Motor neuron (in vitro differentiated cells): ENCODE results near the gene GGT7. TPM values are rescaled to one million over a fixed set of nuclear protein-coding genes. Genes with fewer than 3 reads are reported as not detected.
"Not testable (repeated sequence)": the region's sequence is repeated elsewhere in the genome, so short reads cannot be mapped to it uniquely, and the experiment has no call there.

ENCODE experiments used
- ATAC-seq, 8 experiments: fragments of 200-7000 bp; cut with Tn5 transposase; replicated peaks in 6 of 8; 2 replicates each; pipeline ENCODE4 v1.8.0; 2021; ENCODE audit warnings: mild to moderate bottlenecking in 8 of 8, moderate library complexity in 8 of 8
- H3K27ac ChIP-seq, 2 donors: fragments of 250-450 bp; sonication (Bioruptor Pico); 2 replicates each; pipeline ENCODE4 v1.9.0; 2021; ENCODE audit warnings: antibody characterized with exemption in 2 of 2, mild to moderate bottlenecking in 2 of 2, moderate library complexity in 1 of 2
- H3K4me1 ChIP-seq, 2 donors: fragments of 250-450 bp; sonication (Bioruptor Pico); replicated peaks in 1 of 2; 2 replicates each; pipeline ENCODE4 v1.6.1; 2021; ENCODE audit warnings: antibody characterized with exemption in 2 of 2, mild to moderate bottlenecking in 2 of 2, moderate library complexity in 1 of 2
- H3K4me3 ChIP-seq, 5 donors: fragments of 250-450 bp; sonication (Bioruptor Pico); 2 replicates each; pipeline ENCODE4 v1.9.0; 2021; ENCODE audit warnings: antibody characterized with exemption in 5 of 5, mild to moderate bottlenecking in 5 of 5, moderate library complexity in 4 of 5
- WGBS, 10 experiments: fragments of 450-650 bp; shearing (Covaris generic); methylation state at CpG; one replicate each; pipeline ENCODE4 v1.0.0; 2022; 5-methylcytosine and 5-hydroxymethylcytosine counted together
- in situ Hi-C, 9 experiments: fragments of 400-800 bp; cut with MboI; loops; one replicate each; pipeline ENCODE4 v1.15.0; 2021; ENCODE audit warnings: low sequenced_read_pairs in 9 of 9, low pct_unique_long_range_greater_than_20kb in 2 of 9; ENCODE audit not compliant: unreplicated experiment in 9 of 9
- total RNA-seq, 8 experiments: library from RNA; unstranded; fragments of 300-600 nt; gene quantifications; 2 replicates each; pipeline versions ENCODE4 v1.2.3 to v1.2.4, GENCODE V29; 2022

Gene GGT7
- 10 to 100 TPM in 7 of 8 experiments, 1 to 10 TPM in 1; 8.3 to 29.5 (median 23.2) TPM for total RNA-seq

GRCh38 chr20:34872622-34873224 is at the start of gene GGT7:
GGT7 (minus strand) TSS chr20:34872856; CDS start chr20:34872815, 41 bp downstream.
- peak within 1 kb of the TSS; percentile 47 to 59 (median 50) for H3K4me3 ChIP-seq
- peak within 1 kb of the TSS in 1 of 2 donors; percentile 12 for H3K27ac ChIP-seq
- H3K4me1 ChIP-seq = peaks cover 5 to 8% of the 10 kb centered on the region in 2 donors
- in situ Hi-C loops = loop anchor here in 1 of 9 experiments (25.0 kb wide), 1 partner anchor 340 kb away; no protein-coding TSS in a partner anchor
- ATAC-seq = peak; percentile 10 to 65 (median 60)
- WGBS, 10 experiments = 0 to 50% (median 3%) methylated on average over 1 to 5 of the region's 52 CpGs; no CpG with 5 or more reads in 4 of the 10 experiments

DNA sequence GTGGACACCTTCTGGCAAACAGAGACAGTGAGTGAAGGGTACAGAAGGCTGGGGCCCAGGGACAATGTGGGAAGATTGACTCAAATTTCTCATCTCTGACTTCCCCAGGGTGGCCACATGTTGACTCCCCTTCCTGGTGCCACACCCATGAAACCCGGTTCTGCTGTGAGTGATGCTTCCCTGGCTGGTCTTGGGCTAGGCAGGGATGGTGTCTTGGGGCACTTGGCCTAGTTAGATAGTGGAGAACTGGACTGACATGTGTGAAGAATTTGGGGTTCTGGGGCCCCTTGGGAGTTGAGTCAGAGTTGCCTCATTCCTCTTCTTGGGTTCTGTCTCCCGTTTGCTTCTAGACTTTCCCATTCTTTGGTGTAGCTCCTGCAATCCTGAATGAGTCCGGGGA is 48.8 kb upstream of the GGT7 start:
- in situ Hi-C loops = no loop called here
- Histone ChIP-seq H3K27ac (no peak overlapping the region), H3K4me1 (no peaks in the 10 kb centered on the region), H3K4me3 (no peak overlapping the region)
- ATAC-seq = no peak
- 63 to 100% (median 94%) methylated on average over 1 to 3 of the region's 3 CpGs; no CpG with 5 or more reads in 7 of the 10 experiments for WGBS, 10 experiments

GRCh38 chr20:34920055-34920454 is 47.4 kb upstream of the GGT7 start:
- in situ Hi-C loops = no loop called here
- ATAC-seq = no peak
- Histone ChIP-seq H3K4me1 (no peaks in the 10 kb centered on the region), H3K27ac (no peak overlapping the region), H3K4me3 (no peak overlapping the region)

- 30 to 100% (median 82%) methylated on average over 1 to 2 of the region's 2 CpGs; no CpG with 5 or more reads in 4 of the 10 experiments for WGBS, 10 experiments
- Histone ChIP-seq H3K4me3 (no peak overlapping the region), H3K4me1 (no peaks in the 10 kb centered on the region), H3K27ac (no peak overlapping the region)
- in situ Hi-C loops = no loop called here
- ATAC-seq = no peak
Measured at GRCh38 chr20:34916774-34917354, 44.2 kb upstream of the GGT7 start.

- 88 to 100% (median 95%) methylated on average over 1 to 4 of the region's 4 CpGs; no CpG with 5 or more reads in 1 of the 10 experiments for whole genome bisulfite sequencing, 10 experiments
- in situ Hi-C loops = no loop called here
- H3K4me3 ChIP-seq = no peak overlapping the region
- no peak overlapping the region for H3K27ac ChIP-seq
- no peak for ATAC-seq
- no peaks in the 10 kb centered on the region for H3K4me1 ChIP-seq
Measured at GRCh38 chr20:34915749-34916455, 43.2 kb upstream of the GGT7 start.

DNA sequence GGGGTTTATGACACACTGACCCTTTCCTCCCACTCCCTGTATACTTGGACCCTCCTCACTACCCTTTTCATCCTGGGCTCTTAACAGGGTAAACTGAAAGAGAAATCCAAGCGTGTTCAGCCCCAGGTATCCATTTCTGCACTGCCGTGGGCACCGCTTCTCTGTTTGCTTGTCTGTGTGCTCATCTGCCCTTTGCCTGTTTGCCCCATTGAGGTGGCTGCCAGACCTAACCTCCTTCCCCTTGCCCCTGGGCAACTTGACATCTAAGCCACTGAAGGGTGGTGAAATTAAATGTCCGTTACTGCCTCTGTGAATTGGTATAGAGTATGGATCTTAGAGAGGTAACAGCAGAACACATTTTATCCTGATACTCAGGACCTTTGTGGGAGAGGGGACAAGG is 42.5 kb upstream of the GGT7 start:
- Histone ChIP-seq H3K4me3 (no peak overlapping the region), H3K27ac (no peak overlapping the region), H3K4me1 (no peaks in the 10 kb centered on the region)
- WGBS, 10 experiments = 80 to 100% (median 100%) methylated on average over 1 to 3 of the region's 4 CpGs; no CpG with 5 or more reads in 5 of the 10 experiments
- in situ Hi-C loops = no loop called here
- no peak for ATAC-seq

DNA sequence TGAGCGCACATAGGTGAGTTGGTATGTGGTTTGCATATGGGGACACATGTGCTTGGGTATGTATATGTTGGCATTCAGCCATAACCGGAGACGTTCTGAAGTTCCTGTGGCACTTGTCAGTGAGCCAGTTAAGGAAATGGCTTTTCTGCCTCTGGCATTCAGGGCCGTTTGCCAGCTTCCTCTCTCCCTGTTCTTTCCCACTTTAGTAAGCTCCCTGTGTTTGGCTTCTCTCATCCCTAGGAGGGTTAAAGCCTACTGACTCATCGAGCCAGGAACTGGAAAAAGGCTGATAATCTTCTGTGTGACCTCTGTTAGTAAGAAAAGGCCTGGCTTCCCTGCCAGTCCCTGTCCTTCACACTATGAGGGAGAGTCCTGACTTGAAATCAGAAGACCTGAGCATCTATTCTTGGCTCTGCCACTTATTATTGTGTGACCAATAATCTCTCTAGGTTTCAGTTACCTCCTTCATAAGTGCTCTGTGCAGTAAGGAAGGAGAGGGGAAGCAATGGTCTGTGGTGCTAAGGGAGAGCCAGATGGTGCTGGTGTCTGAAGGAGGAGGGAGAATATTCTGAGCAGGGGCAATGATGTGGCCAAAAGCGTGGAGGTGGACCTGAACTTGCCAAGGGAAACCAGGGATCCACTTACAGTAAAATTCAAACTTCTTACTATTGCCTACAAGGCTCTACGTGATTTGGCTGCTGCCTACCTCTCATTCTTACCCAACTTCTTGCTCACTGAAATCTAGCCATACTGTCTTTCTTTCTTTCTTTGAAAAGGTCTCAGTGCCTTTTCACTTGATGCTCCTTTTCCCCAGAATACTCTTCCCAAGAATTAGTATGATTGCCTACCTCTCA is 35.2 kb upstream of the GGT7 start:
- no peak overlapping the region for H3K27ac ChIP-seq
- in situ Hi-C loops = no loop called here
- peak in 7 of 8 experiments; percentile 53 to 99 (median 86) for ATAC-seq
- no peaks in the 10 kb centered on the region for H3K4me1 ChIP-seq
- WGBS, 10 experiments = 21 to 100% (median 66%) methylated on average over 1 to 5 of the region's 7 CpGs
- no peak overlapping the region for H3K4me3 ChIP-seq

- Histone ChIP-seq H3K4me1 (no peaks in the 10 kb centered on the region), H3K27ac (no peak overlapping the region), H3K4me3 (no peak overlapping the region)
- ATAC-seq = no peak
- 60 to 96% (median 84%) methylated on average over 2 to 3 of the region's 3 CpGs for WGBS, 10 experiments
- in situ Hi-C loops = no loop called here
Measured at GRCh38 chr20:34904202-34904621, 31.6 kb upstream of the GGT7 start.

DNA sequence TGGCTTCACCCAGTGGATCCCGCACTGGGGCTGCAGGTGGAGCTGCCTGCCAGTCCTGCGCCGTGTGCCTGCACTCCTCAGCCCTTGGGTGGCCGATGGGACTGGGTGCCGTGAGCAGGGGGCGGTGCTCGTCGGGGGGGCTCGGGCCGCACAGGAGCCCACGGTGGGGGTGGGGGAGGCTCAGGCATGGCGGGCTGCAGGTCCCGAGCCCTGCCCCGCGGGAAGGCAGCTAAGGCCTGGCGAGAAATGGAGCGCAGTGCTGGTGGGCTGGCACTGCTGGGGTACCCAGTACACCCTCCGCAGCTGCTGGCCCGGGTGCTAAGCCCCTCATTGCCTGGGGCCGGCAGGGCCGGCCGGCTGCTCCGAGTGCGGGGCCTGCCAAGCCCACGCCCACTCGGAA is 26.1 kb upstream of the GGT7 start:
- ATAC-seq, in situ Hi-C loops, H3K4me1 ChIP-seq, H3K4me3 ChIP-seq, H3K27ac ChIP-seq: not testable (repeated sequence)
- WGBS, 10 experiments = no CpG with 5 or more reads among the region's 26 CpGs

DNA sequence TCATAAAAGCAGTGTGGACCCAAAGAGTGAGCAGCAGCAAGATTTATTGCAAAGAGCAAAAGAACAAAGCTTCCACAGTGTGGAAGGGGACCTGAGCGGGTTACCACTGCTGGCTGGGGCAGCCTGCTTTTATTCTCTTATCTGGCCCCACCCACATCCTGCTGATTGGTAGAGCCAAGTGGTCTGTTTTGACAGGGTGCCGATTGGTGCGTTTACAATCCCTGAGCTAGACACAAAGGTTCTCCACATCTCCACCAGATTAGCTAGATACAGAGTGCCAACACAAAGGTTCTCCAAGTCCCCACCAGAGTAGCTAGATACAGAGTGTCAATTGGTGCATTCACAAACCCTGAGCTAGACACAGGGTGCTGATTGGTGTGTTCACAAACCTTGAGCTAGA is 25.5 kb upstream of the GGT7 start:
- in situ Hi-C loops, ATAC-seq, H3K27ac ChIP-seq, H3K4me3 ChIP-seq, H3K4me1 ChIP-seq: not testable (repeated sequence)
- WGBS, 10 experiments = no CpG with 5 or more reads among the region's 3 CpGs

GRCh38 chr20:34896086-34896621 is 23.5 kb upstream of the GGT7 start:
- in situ Hi-C loops = no loop called here
- WGBS, 10 experiments = 67 to 100% (median 100%) methylated on average over 1 of the region's 1 CpG; no CpG with 5 or more reads in 6 of the 10 experiments
- Histone ChIP-seq H3K4me3 (no peak overlapping the region), H3K27ac (no peak overlapping the region), H3K4me1 (no peaks in the 10 kb centered on the region)
- no peak for ATAC-seq

- H3K4me3 ChIP-seq = no peak overlapping the region
- H3K27ac ChIP-seq = no peak overlapping the region
- 60 to 100% (median 94%) methylated on average over 1 to 3 of the region's 3 CpGs; no CpG with 5 or more reads in 1 of the 10 experiments for WGBS, 10 experiments
- no peak for ATAC-seq
- in situ Hi-C loops = no loop called here
- H3K4me1 ChIP-seq = no peaks in the 10 kb centered on the region
Measured at GRCh38 chr20:34895465-34895864, 22.8 kb upstream of the GGT7 start.
